ENCODE measurements around the gene RIN3.

GRCh38 chr14:92546347-92547053 lies 32.9 kb downstream of the RIN3 start:
- TF ChIP-seq, protein P1, sequence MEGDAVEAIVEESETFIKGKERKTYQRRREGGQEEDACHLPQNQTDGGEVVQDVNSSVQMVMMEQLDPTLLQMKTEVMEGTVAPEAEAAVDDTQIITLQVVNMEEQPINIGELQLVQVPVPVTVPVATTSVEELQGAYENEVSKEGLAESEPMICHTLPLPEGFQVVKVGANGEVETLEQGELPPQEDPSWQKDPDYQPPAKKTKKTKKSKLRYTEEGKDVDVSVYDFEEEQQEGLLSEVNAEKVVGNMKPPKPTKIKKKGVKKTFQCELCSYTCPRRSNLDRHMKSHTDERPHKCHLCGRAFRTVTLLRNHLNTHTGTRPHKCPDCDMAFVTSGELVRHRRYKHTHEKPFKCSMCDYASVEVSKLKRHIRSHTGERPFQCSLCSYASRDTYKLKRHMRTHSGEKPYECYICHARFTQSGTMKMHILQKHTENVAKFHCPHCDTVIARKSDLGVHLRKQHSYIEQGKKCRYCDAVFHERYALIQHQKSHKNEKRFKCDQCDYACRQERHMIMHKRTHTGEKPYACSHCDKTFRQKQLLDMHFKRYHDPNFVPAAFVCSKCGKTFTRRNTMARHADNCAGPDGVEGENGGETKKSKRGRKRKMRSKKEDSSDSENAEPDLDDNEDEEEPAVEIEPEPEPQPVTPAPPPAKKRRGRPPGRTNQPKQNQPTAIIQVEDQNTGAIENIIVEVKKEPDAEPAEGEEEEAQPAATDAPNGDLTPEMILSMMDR (conservative IDR thresholded peaks at IDR 0.05): no peak
- no peak for TF ChIP-seq EZH2 (IDR thresholded peaks at IDR 0.05; ENCODE audit: low read depth)
